Superior temporal gyrus (tissue), 1 donor: ENCODE data around the gene PILRA.

Experiments
- DNase-seq: peaks from one replicate; pipeline ENCODE4 v3.0.0-alpha.2; 2016; ENCODE audit errors: extremely low spot score

Gene PILRA

GRCh38 chr7:100411101-100411500 is 37.8 kb downstream of the PILRA start:
- no peak for DNase-seq

GRCh38 chr7:100413346-100413745 is 40.1 kb downstream of the PILRA start:
- DNase-seq: no peak

GRCh38 chr7:100413889-100414288 is 40.6 kb downstream of the PILRA start:
- no peak for DNase-seq

- no peak for DNase-seq
Measured at GRCh38 chr7:100415448-100415847, 42.2 kb downstream of the PILRA start.

- no peak for DNase-seq
Measured at GRCh38 chr7:100418930-100419659, 45.8 kb downstream of the PILRA start.

GRCh38 chr7:100419660-100420226 is 46.5 kb downstream of the PILRA start:
- no peak for DNase-seq

GRCh38 chr7:100423315-100423714 is 50.0 kb downstream of the PILRA start:
- DNase-seq: no peak

- DNase-seq: no peak
Measured at GRCh38 chr7:100425347-100425746, 52.1 kb downstream of the PILRA start.

GRCh38 chr7:100426516-100426915 is 53.2 kb downstream of the PILRA start:
- DNase-seq: no peak

GRCh38 chr7:100427762-100428198 is 54.5 kb downstream of the PILRA start:
- DNase-seq: no peak

- peak; percentile 98 for DNase-seq
Measured at GRCh38 chr7:100428199-100428966, 55.1 kb downstream of the PILRA start, which contains the start of gene ZCWPW1. Gene ZCWPW1, minus strand, starts transcription at chr7:100428703. Its CDS starts 8,054 bp downstream, at chr7:100420649.

- DNase-seq: peak; percentile 99
Measured at GRCh38 chr7:100428967-100429636, 55.8 kb downstream of the PILRA start.

GRCh38 chr7:100429637-100430492 is 56.6 kb downstream of the PILRA start, which contains the start of gene MEPCE:
Gene MEPCE, plus strand, starts transcription at chr7:100429831. Its CDS starts 188 bp downstream, at chr7:100430019.
- peak; percentile 93 for DNase-seq

- DNase-seq: no peak
Measured at GRCh38 chr7:100430493-100431285, 57.4 kb downstream of the PILRA start.

- DNase-seq: no peak
Measured at GRCh38 chr7:100431286-100431735, 58.0 kb downstream of the PILRA start.

GRCh38 chr7:100432053-100432452 is 58.8 kb downstream of the PILRA start:
- no peak for DNase-seq

- DNase-seq: no peak
Measured at GRCh38 chr7:100432621-100433275, 59.5 kb downstream of the PILRA start.

- no peak for DNase-seq
Measured at GRCh38 chr7:100433276-100433591, 59.9 kb downstream of the PILRA start.

GRCh38 chr7:100433592-100434296 is 60.5 kb downstream of the PILRA start:
- DNase-seq: no peak
